Trophoblast cell (in vitro differentiated cells and primary cell): ENCODE results near the gene LARP6.

Experiments
- DNase-seq, 2 donors: peaks; one replicate each; pipeline ENCODE4 v3.0.0-alpha.2; 2016
- H2AFZ ChIP-seq: 2 replicates; pipeline ENCODE4 v1.6.1; 2013; ENCODE audit warnings: low read length, moderate library complexity, mild to moderate bottlenecking; ENCODE audit not compliant: insufficient read depth, poor library complexity
- H2AK5ac ChIP-seq: 2 replicates; pipeline ENCODE4 v1.6.1; 2013; ENCODE audit warnings: mild to moderate bottlenecking, low read length
- H2BK120ac ChIP-seq: 2 replicates; pipeline ENCODE4 v1.6.1; 2013; ENCODE audit warnings: low read length, mild to moderate bottlenecking, moderate library complexity; ENCODE audit not compliant: insufficient read depth, poor library complexity
- H2BK12ac ChIP-seq: 2 replicates; pipeline ENCODE4 v1.6.1; 2013; ENCODE audit warnings: mild to moderate bottlenecking, low read length, moderate library complexity
- H2BK5ac ChIP-seq: 2 replicates; pipeline ENCODE4 v1.6.1; 2013; ENCODE audit warnings: low read length, low read depth, moderate library complexity, mild to moderate bottlenecking; ENCODE audit not compliant: poor library complexity
- H3K14ac ChIP-seq: 2 replicates; pipeline ENCODE4 v1.6.1; 2013; ENCODE audit warnings: mild to moderate bottlenecking, low read length
- H3K18ac ChIP-seq: 2 replicates; pipeline ENCODE4 v1.6.1; 2013; ENCODE audit warnings: mild to moderate bottlenecking, low read length
- H3K23ac ChIP-seq: 2 replicates; pipeline ENCODE4 v1.6.1; 2013; ENCODE audit warnings: low read length
- H3K27ac ChIP-seq: 2 replicates; pipeline ENCODE4 v1.5.1; 2013; ENCODE audit warnings: low read depth, mild to moderate bottlenecking, inconsistent platforms, low read length, moderate library complexity
- H3K27me3 ChIP-seq: 2 replicates; pipeline ENCODE4 v1.6.1; 2013; ENCODE audit warnings: inconsistent platforms, mild to moderate bottlenecking, low read length, moderate library complexity; ENCODE audit not compliant: insufficient read depth
- H3K36me3 ChIP-seq, 2 experiments: 1 replicate in 1 of 2; 2 replicates in 1 of 2; pipeline ENCODE4 v1.6.1; 2013; ENCODE audit warnings: low read length in 2 of 2, mild to moderate bottlenecking in 2 of 2, moderate library complexity in 1 of 2; ENCODE audit not compliant: insufficient read depth in 2 of 2, control insufficient read depth in 1 of 2
- H3K4ac ChIP-seq: 2 replicates; pipeline ENCODE4 v1.6.1; 2013; ENCODE audit warnings: low read depth, mild to moderate bottlenecking, low read length, moderate library complexity
- H3K4me1 ChIP-seq, 2 experiments: 1 replicate in 1 of 2; 2 replicates in 1 of 2; pipeline ENCODE4 v1.6.1; 2013; ENCODE audit warnings: low read length in 2 of 2, mild to moderate bottlenecking in 2 of 2, moderate library complexity in 1 of 2; ENCODE audit not compliant: insufficient read depth in 2 of 2, control insufficient read depth in 1 of 2
- H3K4me2 ChIP-seq: 2 replicates; pipeline ENCODE4 v1.6.1; 2013; ENCODE audit warnings: inconsistent platforms, mild to moderate bottlenecking, low read length, moderate library complexity
- H3K4me3 ChIP-seq: 2 replicates; pipeline ENCODE4 v1.5.1; 2013; ENCODE audit warnings: mild to moderate bottlenecking, low read depth, low read length, inconsistent platforms
- H3K79me1 ChIP-seq: one replicate; pipeline ENCODE4 v1.6.1; 2013; ENCODE audit warnings: low read length
- H3K79me2 ChIP-seq: 2 replicates; pipeline ENCODE4 v1.6.1; 2013; ENCODE audit warnings: low read length, mild to moderate bottlenecking; ENCODE audit not compliant: control insufficient read depth, insufficient read depth, poor library complexity
- H3K9ac ChIP-seq: 2 replicates; pipeline ENCODE4 v1.6.1; 2013; ENCODE audit warnings: mild to moderate bottlenecking, low read length
- H3K9me3 ChIP-seq: 2 replicates; pipeline ENCODE4 v1.6.1; 2013; ENCODE audit warnings: low read depth, mild to moderate bottlenecking, control low read depth, inconsistent platforms, low read length; ENCODE audit not compliant: insufficient read depth
- H4K12ac ChIP-seq: 2 replicates; pipeline ENCODE4 v1.6.1; 2013; ENCODE audit warnings: low read depth, mild to moderate bottlenecking, low read length, moderate library complexity
- H4K8ac ChIP-seq: 2 replicates; pipeline ENCODE4 v1.6.1; 2013; ENCODE audit warnings: low read depth, mild to moderate bottlenecking, low read length, moderate library complexity
- H4K91ac ChIP-seq: one replicate; pipeline ENCODE4 v1.6.1; 2013; ENCODE audit warnings: low read depth, mild to moderate bottlenecking, low read length, moderate library complexity
- WGBS: extraction: QIAGEN DNeasy Blood & Tissue Kit; methylation state at CpG from one replicate; pipeline ENCODE4 v1.1.7; 2013; ENCODE audit warnings: missing lambda C conversion rate; ENCODE audit not compliant: insufficient read length, insufficient coverage; ENCODE audit errors: extremely low coverage; 5-methylcytosine and 5-hydroxymethylcytosine counted together

The LARP6 gene

DNA sequence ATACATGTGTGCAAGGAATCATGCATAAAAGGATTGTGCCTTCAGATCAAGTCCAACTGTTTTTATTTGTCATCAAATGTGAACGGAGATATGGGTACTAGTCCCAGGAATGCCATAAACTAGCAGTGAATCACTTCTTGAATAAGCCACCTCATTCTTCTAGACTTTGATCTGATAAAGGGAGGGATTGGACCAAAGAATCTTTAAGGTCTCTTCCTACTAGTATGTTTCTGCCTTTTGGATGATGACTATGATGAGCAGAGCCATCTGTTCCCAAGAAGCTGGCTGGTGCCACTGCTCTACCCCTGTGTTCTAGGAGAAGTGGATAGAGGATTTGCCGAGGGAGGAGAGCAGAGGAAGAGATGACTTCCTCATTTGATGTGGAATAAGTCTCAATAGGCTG, 61.8 kb downstream of the LARP6 start:
- H3K4me3 ChIP-seq = no peak overlapping the region
- no peak overlapping the region for H2AK5ac ChIP-seq
- no peak overlapping the region for H2AFZ ChIP-seq
- H3K79me1 ChIP-seq = no peaks in the 10 kb centered on the region
- no peak overlapping the region for H3K23ac ChIP-seq
- no peak overlapping the region for H4K12ac ChIP-seq
- no peak overlapping the region for H2BK120ac ChIP-seq
- no peak overlapping the region for H4K8ac ChIP-seq
- H3K14ac ChIP-seq = no peak overlapping the region
- peaks cover 0 to 2% of the 10 kb centered on the region in 2 experiments for H3K4me1 ChIP-seq
- no CpG with 5 or more reads among the region's 2 CpGs for WGBS
- H3K27ac ChIP-seq = no peak overlapping the region
- no peak overlapping the region for H3K4ac ChIP-seq
- no peak overlapping the region for H3K4me2 ChIP-seq
- no peaks in the 10 kb centered on the region for H3K27me3 ChIP-seq
- H3K18ac ChIP-seq = no peak overlapping the region
- H3K9ac ChIP-seq = no peak overlapping the region
- DNase-seq = peak in 1 of 2 donors; percentile 66
- H2BK5ac ChIP-seq = no peak overlapping the region
- peaks cover 2% of the 10 kb centered on the region for H3K9me3 ChIP-seq
- no peaks in the 10 kb centered on the region for H3K36me3 ChIP-seq
- H3K79me2 ChIP-seq = no peaks in the 10 kb centered on the region
- H2BK12ac ChIP-seq = no peak overlapping the region
- no peak overlapping the region for H4K91ac ChIP-seq

DNA sequence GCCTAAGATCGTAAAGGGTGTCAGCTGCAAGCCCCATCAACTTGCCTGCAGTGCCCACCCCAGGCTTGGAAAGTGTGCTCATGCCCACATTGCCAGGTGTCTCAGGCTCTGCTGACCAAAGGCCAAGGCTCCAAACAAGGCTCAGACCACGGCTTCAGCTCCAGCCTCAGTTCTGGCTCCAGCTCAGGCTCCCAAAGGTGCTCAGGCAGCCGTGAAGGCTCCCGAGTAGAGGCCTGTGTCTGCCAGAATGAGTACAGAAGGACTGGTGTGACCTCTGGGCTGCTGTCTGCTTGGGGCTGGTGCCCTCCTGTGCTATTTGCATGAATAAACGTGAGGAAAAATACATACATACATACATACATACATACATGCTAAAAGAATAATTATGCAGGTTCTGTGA, 62.7 kb downstream of the LARP6 start:
- Histone ChIP-seq H3K79me2 (no peaks in the 10 kb centered on the region), H3K14ac (no peak overlapping the region), H3K4me1 (peaks cover 0 to 2% of the 10 kb centered on the region in 2 experiments), H3K27me3 (no peaks in the 10 kb centered on the region), H3K36me3 (no peaks in the 10 kb centered on the region), H3K79me1 (no peaks in the 10 kb centered on the region), H3K18ac (no peak overlapping the region), H2BK5ac (no peak overlapping the region), H2BK12ac (no peak overlapping the region), H3K4me2 (no peak overlapping the region), H3K4me3 (no peak overlapping the region), H3K23ac (no peak overlapping the region), H3K9me3 (peaks cover 2% of the 10 kb centered on the region), H2AFZ (no peak overlapping the region), H4K12ac (no peak overlapping the region), H3K9ac (no peak overlapping the region), H3K27ac (no peak overlapping the region), H2AK5ac (no peak overlapping the region), H2BK120ac (no peak overlapping the region), H4K8ac (no peak overlapping the region), H3K4ac (no peak overlapping the region), H4K91ac (no peak overlapping the region)
- no peak for DNase-seq
- WGBS = no CpG with 5 or more reads among the region's 5 CpGs

DNA sequence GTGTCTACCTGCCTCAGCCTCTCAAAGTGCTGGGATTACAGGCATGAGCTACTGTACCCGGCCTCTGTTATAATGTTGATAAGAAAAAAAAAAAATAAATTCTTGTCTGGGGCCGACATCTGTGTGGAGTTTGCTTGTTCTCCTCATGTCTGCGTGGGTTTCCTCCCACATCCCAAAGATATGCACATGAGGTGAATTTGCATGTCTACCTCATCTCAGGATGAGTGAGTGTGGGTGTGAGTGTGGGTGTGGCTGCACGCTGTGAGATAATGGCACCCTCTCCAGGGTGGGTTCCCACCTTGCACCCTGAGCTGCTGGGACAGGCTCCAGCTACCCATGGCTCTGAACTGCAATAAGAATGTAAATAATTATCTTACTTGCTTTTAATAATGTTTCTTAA, 64.7 kb downstream of the LARP6 start:
- no peaks in the 10 kb centered on the region for H3K27me3 ChIP-seq
- no peak overlapping the region for H3K27ac ChIP-seq
- H3K9ac ChIP-seq = no peak overlapping the region
- no peak overlapping the region for H2BK5ac ChIP-seq
- H4K91ac ChIP-seq = no peak overlapping the region
- no peaks in the 10 kb centered on the region for H3K79me2 ChIP-seq
- no peak overlapping the region for H3K4me2 ChIP-seq
- H3K4me1 ChIP-seq = peaks cover 0 to 2% of the 10 kb centered on the region in 2 experiments
- WGBS = no CpG with 5 or more reads among the region's 4 CpGs
- H4K12ac ChIP-seq = no peak overlapping the region
- H2BK120ac ChIP-seq = no peak overlapping the region
- H4K8ac ChIP-seq = no peak overlapping the region
- DNase-seq = peak; percentile 42 to 55
- H3K18ac ChIP-seq = no peak overlapping the region
- no peak overlapping the region for H3K23ac ChIP-seq
- H3K4me3 ChIP-seq = no peak overlapping the region
- no peak overlapping the region for H3K14ac ChIP-seq
- H3K9me3 ChIP-seq = peaks cover 2% of the 10 kb centered on the region
- H2BK12ac ChIP-seq = no peak overlapping the region
- H2AFZ ChIP-seq = no peak overlapping the region
- no peaks in the 10 kb centered on the region for H3K36me3 ChIP-seq
- H3K79me1 ChIP-seq = no peaks in the 10 kb centered on the region
- H2AK5ac ChIP-seq = no peak overlapping the region
- no peak overlapping the region for H3K4ac ChIP-seq

DNA sequence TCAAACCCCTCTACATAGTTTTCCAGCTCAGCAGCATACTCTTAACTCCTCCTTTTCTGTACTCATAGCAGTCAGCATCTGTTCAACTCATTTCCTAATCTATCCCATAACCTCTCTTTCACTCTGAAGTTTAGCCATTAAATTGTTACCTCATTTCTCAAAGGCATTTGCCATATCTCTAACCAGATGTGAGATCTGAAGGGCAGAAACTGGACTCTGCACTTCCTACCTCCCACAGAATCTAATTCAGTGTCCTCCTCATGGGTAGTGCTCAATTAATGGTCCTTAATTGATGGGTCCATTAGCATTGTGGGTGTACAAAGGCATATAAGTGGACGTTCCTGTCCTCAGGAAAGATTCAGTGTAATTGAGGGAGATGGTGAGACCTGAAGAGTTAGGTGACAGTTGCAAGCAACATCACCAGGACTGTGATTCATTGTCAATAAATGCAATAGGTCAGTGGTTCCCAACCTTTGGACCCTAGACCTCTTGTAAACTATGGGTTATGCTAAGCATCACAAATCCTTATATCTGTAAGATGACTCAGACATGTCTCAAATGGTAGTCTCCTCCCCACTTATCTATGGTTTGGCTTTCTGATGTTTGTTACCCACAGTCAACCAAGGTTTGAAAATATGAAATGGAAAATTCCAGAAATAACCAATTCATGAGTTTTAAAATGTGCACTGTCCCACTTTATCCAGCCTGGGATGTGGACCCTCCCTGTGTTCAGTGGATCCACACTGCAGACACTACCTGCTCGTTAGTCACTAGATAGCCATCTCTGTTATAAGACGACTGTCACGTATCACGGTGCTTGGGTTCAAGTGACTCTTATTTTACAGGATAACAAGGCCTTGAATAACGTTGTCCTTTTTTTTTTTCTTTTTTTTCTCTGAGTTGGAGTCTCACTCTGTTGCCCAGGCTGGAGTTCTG, 65.6 kb downstream of the LARP6 start:
- Histone ChIP-seq H3K14ac (no peak overlapping the region), H3K9me3 (no peaks in the 10 kb centered on the region), H2AFZ (no peak overlapping the region), H3K4ac (no peak overlapping the region), H3K79me1 (no peaks in the 10 kb centered on the region), H3K4me2 (no peak overlapping the region), H3K23ac (no peak overlapping the region), H2BK12ac (no peak overlapping the region), H3K27me3 (no peaks in the 10 kb centered on the region), H3K18ac (no peak overlapping the region), H3K4me3 (no peak overlapping the region), H3K79me2 (no peaks in the 10 kb centered on the region), H3K27ac (no peak overlapping the region), H3K9ac (no peak overlapping the region), H2BK5ac (no peak overlapping the region), H2AK5ac (no peak overlapping the region), H3K4me1 (peaks cover 0 to 2% of the 10 kb centered on the region in 2 experiments), H3K36me3 (no peaks in the 10 kb centered on the region), H4K12ac (no peak overlapping the region), H4K91ac (no peak overlapping the region), H2BK120ac (no peak overlapping the region), H4K8ac (no peak overlapping the region)
- no CpG with 5 or more reads among the region's 6 CpGs for WGBS
- peak; percentile 58 to 83 for DNase-seq
